ENCODE measurements around the gene GSTCD.

GRCh38 chr4:105831189-105831588, 122.6 kb downstream of the GSTCD start:
- TF ChIP-seq, protein P1, sequence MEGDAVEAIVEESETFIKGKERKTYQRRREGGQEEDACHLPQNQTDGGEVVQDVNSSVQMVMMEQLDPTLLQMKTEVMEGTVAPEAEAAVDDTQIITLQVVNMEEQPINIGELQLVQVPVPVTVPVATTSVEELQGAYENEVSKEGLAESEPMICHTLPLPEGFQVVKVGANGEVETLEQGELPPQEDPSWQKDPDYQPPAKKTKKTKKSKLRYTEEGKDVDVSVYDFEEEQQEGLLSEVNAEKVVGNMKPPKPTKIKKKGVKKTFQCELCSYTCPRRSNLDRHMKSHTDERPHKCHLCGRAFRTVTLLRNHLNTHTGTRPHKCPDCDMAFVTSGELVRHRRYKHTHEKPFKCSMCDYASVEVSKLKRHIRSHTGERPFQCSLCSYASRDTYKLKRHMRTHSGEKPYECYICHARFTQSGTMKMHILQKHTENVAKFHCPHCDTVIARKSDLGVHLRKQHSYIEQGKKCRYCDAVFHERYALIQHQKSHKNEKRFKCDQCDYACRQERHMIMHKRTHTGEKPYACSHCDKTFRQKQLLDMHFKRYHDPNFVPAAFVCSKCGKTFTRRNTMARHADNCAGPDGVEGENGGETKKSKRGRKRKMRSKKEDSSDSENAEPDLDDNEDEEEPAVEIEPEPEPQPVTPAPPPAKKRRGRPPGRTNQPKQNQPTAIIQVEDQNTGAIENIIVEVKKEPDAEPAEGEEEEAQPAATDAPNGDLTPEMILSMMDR (IDR thresholded peaks at IDR 0.05), result no peak
- no peak for TF ChIP-seq POLR2AphosphoS5 (IDR thresholded peaks at IDR 0.05)

Data from upper lobe of left lung (tissue), 4 donors.